Transverse colon (tissue), 4 donors: Measurements from ENCODE around the gene SQSTM1. TPM values are rescaled to one million over a fixed set of nuclear protein-coding genes. Genes with fewer than 3 reads are reported as not detected.

ENCODE experiments used
- DNase-seq: peaks from one replicate; pipeline ENCODE4 v3.0.0-alpha.2; 2019
- H3K27ac ChIP-seq, 4 donors: fragments of 200-600 bp; sonication (generic); 2 replicates each; pipeline ENCODE4 v1.5.1; 2016 to 2018; ENCODE audit warnings: inconsistent platforms in 4 of 4
- H3K27me3 ChIP-seq: fragments of 200-600 bp; sonication (generic); 2 replicates; pipeline ENCODE4 v1.5.1; 2017; ENCODE audit warnings: inconsistent platforms
- H3K36me3 ChIP-seq, 4 donors: fragments of 200-600 bp; sonication (generic); 2 replicates each; pipeline ENCODE4 v1.5.1; 2017 to 2019; ENCODE audit warnings: inconsistent platforms in 4 of 4
- H3K4me1 ChIP-seq, 4 donors: fragments of 200-600 bp; sonication (generic); 2 replicates each; pipeline ENCODE4 v1.5.1; 2017 to 2020; ENCODE audit warnings: inconsistent platforms in 4 of 4
- H3K4me3 ChIP-seq, 4 donors: fragments of 200-600 bp; sonication (generic); 1 replicate in 1 of 4; 2 replicates in 3 of 4; pipeline versions ENCODE4 v1.5.1 to v1.6.1; 2017 to 2019; ENCODE audit warnings: inconsistent platforms in 4 of 4
- H3K9me3 ChIP-seq, 2 donors: fragments of 200-600 bp; sonication (generic); 2 replicates each; pipeline ENCODE4 v1.5.1; 2017 to 2019; ENCODE audit warnings: inconsistent platforms in 2 of 2
- EP300 ChIP-seq: sonication (generic); formaldehyde crosslinking; IDR thresholded peaks from one replicate; pipeline ENCODE4 v1.6.1; 2017; ENCODE audit warnings: antibody characterized with exemption, low read depth
- POLR2A ChIP-seq: fragments of 450-650 bp; IDR thresholded peaks from one replicate; pipeline ENCODE4 v1.6.1; 2016; ENCODE audit warnings: antibody characterized with exemption, mild to moderate bottlenecking, moderate library complexity
- POLR2AphosphoS5 ChIP-seq, 3 donors: sonication (generic); formaldehyde crosslinking; IDR thresholded peaks; one replicate each; pipeline ENCODE4 v1.6.1; 2016; ENCODE audit warnings: antibody characterized with exemption in 3 of 3
- WGBS, 2 donors: methylation state at CpG; one replicate each; pipeline ENCODE4 v1.1.5; 2018; ENCODE audit warnings: low coverage in 1 of 2; 5-methylcytosine and 5-hydroxymethylcytosine counted together
- in situ Hi-C, 4 donors: fragments of 200-750 bp; cut with MboI; loops; one replicate each; pipeline versions ENCODE4 v1.15.0 to v1.15.1; 2017; ENCODE audit warnings: low sequenced_read_pairs in 3 of 4, low pct_ligation_motif_present in 1 of 4, low pct_unique_long_range_greater_than_20kb in 1 of 4
- intact Hi-C: fragments of 100-400 bp; cut with DNase I; formaldehyde crosslinking; loops from one replicate; pipeline ENCODE4 v1.15.1; 2023; ENCODE audit warnings: low total_unique reads
- total RNA-seq, 4 donors: library from RNA; depleted of rRNA; stranded (reverse); fragments of >200 nt; gene quantifications; one replicate each; pipeline ENCODE4 v1.1.0, GENCODE V29; 2016
- TF ChIP-seq, protein P1 (sequence below), 5 experiments: fragments of 200-600 bp in 3 of 5; fragments of 450-650 bp in 2 of 5; sonication (generic) in 3 of 5; IDR thresholded peaks; 1 replicate in 2 of 5; 2 replicates in 3 of 5; pipeline ENCODE4 v1.5.1; 2016 to 2017; ENCODE audit warnings: antibody characterized with exemption in 5 of 5, inconsistent platforms in 3 of 5, mild to moderate bottlenecking in 2 of 5, moderate library complexity in 1 of 5

Gene SQSTM1
- total RNA-seq, 4 donors from 2014 or later, result 250 to 620 (median 432) TPM

DNA sequence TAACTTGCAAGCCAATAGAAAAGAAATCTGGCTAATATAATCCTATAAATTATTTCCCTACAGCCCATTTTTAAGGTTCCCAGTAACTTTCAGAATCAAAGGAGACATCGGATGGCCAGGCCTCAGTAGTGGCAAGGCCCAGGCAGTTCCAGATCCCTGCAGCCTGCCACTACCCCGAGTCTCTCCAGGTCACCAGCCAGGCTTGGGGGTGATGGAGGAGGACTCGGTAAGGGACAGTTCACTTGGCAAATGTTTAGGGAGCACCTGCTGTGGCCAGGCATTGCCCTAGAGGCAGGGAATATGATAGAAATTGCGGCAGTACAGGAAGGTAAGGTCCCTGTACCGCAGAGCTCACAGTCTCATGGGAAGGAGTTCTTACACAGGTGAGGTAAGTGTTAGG is 42.1 kb upstream of the SQSTM1 start:
- WGBS, 2 donors, result 97 to 100% methylated on average over 3 to 5 of the region's 5 CpGs
- no peaks in the 10 kb centered on the region for H3K4me1 ChIP-seq
- H3K4me3 ChIP-seq, result no peak overlapping the region
- intact Hi-C loops, result no loop called here
- in situ Hi-C loops, result no loop called here
- H3K9me3 ChIP-seq, result no peaks in the 10 kb centered on the region
- no peak overlapping the region for H3K27ac ChIP-seq
- DNase-seq, result no peak
- H3K27me3 ChIP-seq, result no peaks in the 10 kb centered on the region
- TF ChIP-seq EP300 (no peak), POLR2AphosphoS5 (IDR thresholded peaks at IDR 0.05) (no peak), POLR2A (no peak)
- TF ChIP-seq, protein P1, sequence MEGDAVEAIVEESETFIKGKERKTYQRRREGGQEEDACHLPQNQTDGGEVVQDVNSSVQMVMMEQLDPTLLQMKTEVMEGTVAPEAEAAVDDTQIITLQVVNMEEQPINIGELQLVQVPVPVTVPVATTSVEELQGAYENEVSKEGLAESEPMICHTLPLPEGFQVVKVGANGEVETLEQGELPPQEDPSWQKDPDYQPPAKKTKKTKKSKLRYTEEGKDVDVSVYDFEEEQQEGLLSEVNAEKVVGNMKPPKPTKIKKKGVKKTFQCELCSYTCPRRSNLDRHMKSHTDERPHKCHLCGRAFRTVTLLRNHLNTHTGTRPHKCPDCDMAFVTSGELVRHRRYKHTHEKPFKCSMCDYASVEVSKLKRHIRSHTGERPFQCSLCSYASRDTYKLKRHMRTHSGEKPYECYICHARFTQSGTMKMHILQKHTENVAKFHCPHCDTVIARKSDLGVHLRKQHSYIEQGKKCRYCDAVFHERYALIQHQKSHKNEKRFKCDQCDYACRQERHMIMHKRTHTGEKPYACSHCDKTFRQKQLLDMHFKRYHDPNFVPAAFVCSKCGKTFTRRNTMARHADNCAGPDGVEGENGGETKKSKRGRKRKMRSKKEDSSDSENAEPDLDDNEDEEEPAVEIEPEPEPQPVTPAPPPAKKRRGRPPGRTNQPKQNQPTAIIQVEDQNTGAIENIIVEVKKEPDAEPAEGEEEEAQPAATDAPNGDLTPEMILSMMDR (IDR thresholded peaks at IDR 0.05), result no peak
- H3K36me3 ChIP-seq, result peaks cover 0 to 20% (median 7%) of the 10 kb centered on the region in 4 donors

- no peak overlapping the region for H3K27ac ChIP-seq
- no peaks in the 10 kb centered on the region for H3K27me3 ChIP-seq
- no peak for TF ChIP-seq EP300
- TF ChIP-seq, protein P1 (IDR thresholded peaks at IDR 0.05), result no peak
- TF ChIP-seq POLR2AphosphoS5 (IDR thresholded peaks at IDR 0.05), result no peak
- no peak for TF ChIP-seq POLR2A
- H3K9me3 ChIP-seq, result no peaks in the 10 kb centered on the region
- H3K36me3 ChIP-seq, result peaks cover 0 to 11% (median 4%) of the 10 kb centered on the region in 4 donors
- 95% methylated on average over 4 of the region's 4 CpGs; no CpG with 5 or more reads in 1 of the 2 donors for WGBS, 2 donors
- no peaks in the 10 kb centered on the region for H3K4me1 ChIP-seq
- intact Hi-C loops, result no loop called here
- no peak overlapping the region for H3K4me3 ChIP-seq
- no peak for DNase-seq
- in situ Hi-C loops, result no loop called here
Observed at GRCh38 chr5:179779826-179780225, 40.9 kb upstream of the SQSTM1 start.

- 76 to 86% methylated on average over 5 to 7 of the region's 7 CpGs for WGBS, 2 donors
- no peak overlapping the region for H3K27ac ChIP-seq
- in situ Hi-C loops, result no loop called here
- H3K9me3 ChIP-seq, result no peaks in the 10 kb centered on the region
- no peaks in the 10 kb centered on the region for H3K4me1 ChIP-seq
- intact Hi-C loops, result no loop called here
- no peaks in the 10 kb centered on the region for H3K27me3 ChIP-seq
- TF ChIP-seq, protein P1 (IDR thresholded peaks at IDR 0.05), result no peak
- TF ChIP-seq EP300, result no peak
- no peak for TF ChIP-seq POLR2A
- no peak for TF ChIP-seq POLR2AphosphoS5 (IDR thresholded peaks at IDR 0.05)
- no peak overlapping the region for H3K4me3 ChIP-seq
- no peak for DNase-seq
- H3K36me3 ChIP-seq, result peaks cover 0 to 10% (median 4%) of the 10 kb centered on the region in 4 donors
Observed at GRCh38 chr5:179780362-179780761, 40.3 kb upstream of the SQSTM1 start.

DNA sequence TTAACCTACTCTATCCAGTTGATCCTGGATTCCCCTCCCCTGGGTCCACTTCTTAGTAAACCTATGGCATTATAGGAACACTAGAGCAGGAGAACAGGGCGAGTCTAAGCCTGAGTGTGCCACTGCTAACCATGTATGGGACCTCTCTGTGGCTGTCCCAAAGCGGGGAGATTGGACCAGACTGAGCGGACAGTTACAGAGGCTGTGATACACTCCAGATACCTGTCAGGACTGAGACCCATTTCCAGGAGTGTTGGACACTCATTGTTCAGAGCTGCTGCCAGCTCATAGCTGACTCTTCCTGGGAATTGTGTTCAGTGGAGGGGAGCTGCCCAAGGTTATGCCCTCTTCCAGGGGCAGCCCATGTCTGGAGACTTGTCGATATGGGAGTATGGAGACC is 38.9 kb upstream of the SQSTM1 start:
- intact Hi-C loops (no loop called here), in situ Hi-C loops (no loop called here)
- no peaks in the 10 kb centered on the region for H3K27me3 ChIP-seq
- no peak for TF ChIP-seq EP300
- TF ChIP-seq, protein P1 (IDR thresholded peaks at IDR 0.05), result no peak
- TF ChIP-seq POLR2AphosphoS5 (IDR thresholded peaks at IDR 0.05), result no peak
- TF ChIP-seq POLR2A, result no peak
- H3K27ac ChIP-seq, result no peak overlapping the region
- H3K36me3 ChIP-seq, result peaks cover 0 to 5% (median under 1%) of the 10 kb centered on the region in 4 donors
- H3K4me3 ChIP-seq, result no peak overlapping the region
- no peaks in the 10 kb centered on the region for H3K4me1 ChIP-seq
- DNase-seq, result no peak
- WGBS, 2 donors, result 60 to 79% methylated on average over 1 to 4 of the region's 4 CpGs
- H3K9me3 ChIP-seq, result no peaks in the 10 kb centered on the region
